ENCODE measurements around the gene APOL1. TPM values are rescaled to one million over a fixed set of nuclear protein-coding genes. Genes with fewer than 3 reads are reported as not detected.
"Not testable (repeated sequence)": the region's sequence is repeated elsewhere in the genome, so short reads cannot be mapped to it uniquely, and the experiment has no call there.

Gene APOL1
- total RNA-seq, 1 experiment from 2014 or later = 31.5 TPM

DNA sequence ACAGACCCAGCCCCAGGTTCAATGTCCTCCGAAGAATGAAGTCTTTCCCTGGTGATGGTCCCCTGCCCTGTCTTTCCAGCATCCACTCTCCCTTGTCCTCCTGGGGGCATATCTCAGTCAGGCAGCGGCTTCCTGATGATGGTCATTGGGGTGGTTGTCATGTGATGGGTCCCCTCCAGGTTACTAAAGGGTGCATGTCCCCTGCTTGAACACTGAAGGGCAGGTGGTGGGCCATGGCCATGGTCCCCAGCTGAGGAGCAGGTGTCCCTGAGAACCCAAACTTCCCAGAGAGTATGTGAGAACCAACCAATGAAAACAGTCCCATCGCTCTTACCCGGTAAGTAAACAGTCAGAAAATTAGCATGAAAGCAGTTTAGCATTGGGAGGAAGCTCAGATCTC is 14.1 kb downstream of the APOL1 start:
- DNase-seq (ENCODE audit: low read depth) = no peak

DNA sequence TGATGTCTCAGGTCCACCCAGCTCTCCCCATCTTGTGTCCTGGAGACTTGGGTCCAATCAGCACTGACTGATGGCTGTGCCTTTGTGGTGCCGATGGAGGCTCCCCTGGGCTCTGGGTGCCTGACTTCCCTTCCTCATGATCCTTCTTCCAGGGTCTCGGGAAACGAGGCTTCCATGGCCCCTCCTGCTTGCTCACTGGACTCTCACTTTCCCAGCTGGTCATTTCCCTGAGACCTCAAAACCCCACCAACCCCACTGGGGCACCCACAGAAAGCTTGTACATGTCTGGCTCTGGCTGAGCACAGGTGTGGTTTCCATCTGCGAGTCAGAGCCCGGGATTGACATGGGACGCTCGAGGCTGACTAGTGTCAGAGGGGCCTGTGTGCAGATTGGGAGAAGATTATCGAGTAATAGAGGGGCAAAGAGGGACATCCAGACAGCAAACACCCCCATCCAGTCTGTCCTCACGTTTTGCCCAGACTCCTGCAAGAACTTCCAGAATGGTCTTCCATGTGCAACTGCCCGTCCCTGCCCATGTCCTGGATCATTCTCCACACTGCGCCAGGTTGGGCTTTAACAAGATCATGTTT is 15.1 kb downstream of the APOL1 start:
- DNase-seq (ENCODE audit: low read depth) = no peak

GRCh38 chr22:36271231-36271630 is 18.3 kb downstream of the APOL1 start:
- not testable (repeated sequence) for DNase-seq (ENCODE audit: low read depth)

DNA sequence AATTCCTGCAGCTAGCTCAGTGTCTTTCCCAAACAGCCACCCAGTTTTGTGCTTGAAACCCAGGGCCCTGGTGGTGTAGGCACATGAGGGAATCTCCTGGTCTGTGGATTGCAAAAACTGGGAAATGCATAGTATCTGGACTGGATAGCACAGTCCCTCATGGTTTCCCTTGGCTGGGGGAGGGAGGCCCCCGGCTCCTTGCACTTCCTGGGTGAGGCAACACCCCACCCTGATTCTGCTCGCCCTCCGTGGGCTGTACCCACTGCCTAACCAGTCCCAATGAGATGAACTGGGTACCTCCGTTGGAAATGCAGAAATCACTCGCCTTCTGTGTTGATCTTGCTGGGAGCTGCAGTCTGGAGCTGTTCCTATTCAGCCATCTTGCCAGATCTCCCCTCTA is 19.0 kb downstream of the APOL1 start:
- not testable (repeated sequence) for DNase-seq (ENCODE audit: low read depth)

DNA sequence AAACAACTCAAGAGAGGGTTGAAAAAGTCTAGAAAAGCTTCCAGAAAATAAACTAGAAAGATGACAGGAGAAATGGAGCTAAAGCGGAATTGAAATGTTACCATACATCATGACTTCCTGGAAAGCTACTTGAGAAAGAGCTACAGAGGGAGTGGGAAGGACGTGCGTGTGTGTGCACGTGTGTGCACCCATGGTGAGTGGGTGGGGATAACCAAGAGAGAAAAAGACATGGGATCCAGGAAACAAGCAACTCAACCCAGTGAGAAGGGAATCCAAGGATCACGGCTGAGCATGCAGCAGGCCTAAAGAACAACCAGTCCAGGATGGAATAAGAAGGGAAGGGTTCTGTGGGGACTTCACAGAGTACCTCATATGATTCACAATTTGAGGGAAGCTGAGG is 21.6 kb downstream of the APOL1 start:
- DNase-seq (ENCODE audit: low read depth) = no peak

DNA sequence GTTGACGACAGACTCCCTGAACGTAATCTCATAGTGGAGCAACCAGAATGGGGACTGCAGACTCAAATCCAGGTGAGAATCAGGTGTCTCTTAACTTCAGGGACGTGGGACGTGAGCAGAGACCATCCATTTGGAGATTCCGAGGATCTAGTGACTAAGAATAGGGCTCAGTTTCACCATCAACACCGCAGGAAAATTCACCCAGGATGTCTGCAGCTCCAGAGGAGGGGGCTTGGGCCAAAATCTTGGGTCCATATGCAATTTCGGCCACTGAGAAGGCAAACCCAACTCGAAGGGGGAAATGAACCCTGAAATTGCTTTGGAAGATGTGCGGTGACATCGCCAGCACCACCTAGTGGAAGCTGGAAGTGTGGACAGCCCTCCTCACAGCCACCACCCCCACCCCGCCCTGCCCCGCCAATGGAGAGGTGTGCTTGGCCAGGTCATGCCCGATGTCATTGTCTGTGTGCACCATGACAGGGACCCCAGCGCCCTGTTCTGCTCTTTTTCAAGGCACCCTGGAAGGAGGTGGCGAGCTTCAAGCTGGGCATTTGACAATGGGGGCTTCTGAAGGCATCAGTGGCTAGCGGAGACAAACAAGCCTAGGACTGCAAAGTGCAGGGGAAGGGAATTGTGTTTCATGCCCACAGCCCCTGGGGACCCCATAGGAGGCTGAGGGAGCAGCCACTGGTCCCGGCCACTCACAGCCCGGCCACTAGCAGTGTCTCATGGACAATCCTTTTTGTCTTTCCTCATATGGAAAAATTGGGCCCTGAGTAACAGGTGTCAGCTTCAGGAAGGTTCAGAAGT is 24.8 kb downstream of the APOL1 start:
- peak; percentile 61 for DNase-seq (ENCODE audit: low read depth)

- DNase-seq (ENCODE audit: low read depth) = no peak
Observed at GRCh38 chr22:36279219-36279666, 26.3 kb downstream of the APOL1 start.

DNA sequence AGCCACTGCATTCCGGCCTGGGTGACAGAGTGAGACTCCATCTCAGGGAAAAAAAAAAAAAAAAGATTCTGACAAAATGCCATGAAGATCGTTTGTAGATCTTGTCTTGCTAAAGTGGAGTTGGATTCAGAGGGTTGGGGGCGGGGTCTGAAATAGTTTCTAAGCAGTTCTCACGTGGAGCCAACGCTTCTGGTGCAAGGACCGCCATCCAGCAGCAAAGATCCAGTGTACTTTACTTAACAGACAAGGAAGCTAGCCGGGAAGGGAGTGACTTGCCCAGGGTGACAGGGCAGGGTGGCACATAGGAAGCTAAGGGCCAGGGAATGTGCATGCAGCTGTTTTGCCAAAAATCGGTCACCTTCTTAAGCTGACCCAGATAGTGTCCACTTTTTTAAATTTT is 27.4 kb downstream of the APOL1 start:
- DNase-seq (ENCODE audit: low read depth) = no peak

DNA sequence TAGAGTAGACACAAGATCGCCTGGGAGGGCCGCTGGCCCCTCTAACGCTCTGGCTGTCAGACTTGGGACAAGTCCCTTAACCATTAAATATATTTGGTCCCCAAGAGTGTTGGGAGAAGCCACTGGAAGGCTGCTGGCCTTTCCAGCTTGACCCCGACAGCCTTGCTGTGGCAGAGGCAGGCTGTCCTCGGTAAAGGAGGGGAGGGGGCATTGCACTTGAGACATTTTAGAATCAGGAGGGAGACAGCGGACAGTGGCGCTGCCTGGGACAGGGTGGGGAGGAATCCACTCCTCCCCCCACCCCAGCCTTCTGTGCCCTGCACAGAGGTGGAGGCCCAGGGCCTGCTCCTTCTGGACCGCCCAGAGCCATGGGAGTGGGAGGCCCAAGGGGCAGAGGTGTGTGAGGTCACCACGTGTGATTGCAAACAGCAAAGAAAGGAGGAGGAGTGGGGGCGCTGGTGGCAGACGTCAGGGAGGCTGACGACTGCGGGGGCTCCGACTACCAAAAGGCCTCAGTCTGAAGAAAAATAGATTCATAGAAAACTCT is 28.9 kb downstream of the APOL1 start:
- DNase-seq (ENCODE audit: low read depth) = no peak

GRCh38 chr22:36282328-36282831 is 29.4 kb downstream of the APOL1 start:
- no peak for DNase-seq (ENCODE audit: low read depth)

GRCh38 chr22:36284171-36284571 is 31.2 kb downstream of the APOL1 start:
- no peak for DNase-seq (ENCODE audit: low read depth)

DNA sequence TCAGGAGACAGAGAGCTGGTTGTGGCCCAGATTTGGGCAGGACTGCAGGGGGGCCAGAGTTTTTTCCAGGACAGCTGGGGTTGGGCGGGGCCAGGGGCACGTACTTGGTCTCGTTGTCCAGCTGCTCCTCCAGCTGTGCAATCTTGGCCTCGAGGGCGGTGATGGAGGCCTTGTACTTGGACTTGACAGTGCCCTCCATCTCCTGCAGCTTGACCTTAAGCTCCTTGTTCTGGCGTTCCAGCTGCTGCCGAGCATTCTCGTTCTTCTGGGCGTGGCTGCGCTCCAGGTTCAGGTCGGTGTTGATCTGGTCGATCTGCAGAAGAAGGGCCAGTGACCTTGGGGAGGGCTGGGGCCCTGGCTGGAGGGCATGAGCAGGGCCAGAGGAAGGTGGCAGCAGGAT is 32.1 kb downstream of the APOL1 start:
- no peak for DNase-seq (ENCODE audit: low read depth)

GRCh38 chr22:36285545-36285944 is 32.6 kb downstream of the APOL1 start:
- no peak for DNase-seq (ENCODE audit: low read depth)

- DNase-seq (ENCODE audit: low read depth) = peak; percentile 51
Observed at GRCh38 chr22:36286096-36286957, 33.4 kb downstream of the APOL1 start.

DNA sequence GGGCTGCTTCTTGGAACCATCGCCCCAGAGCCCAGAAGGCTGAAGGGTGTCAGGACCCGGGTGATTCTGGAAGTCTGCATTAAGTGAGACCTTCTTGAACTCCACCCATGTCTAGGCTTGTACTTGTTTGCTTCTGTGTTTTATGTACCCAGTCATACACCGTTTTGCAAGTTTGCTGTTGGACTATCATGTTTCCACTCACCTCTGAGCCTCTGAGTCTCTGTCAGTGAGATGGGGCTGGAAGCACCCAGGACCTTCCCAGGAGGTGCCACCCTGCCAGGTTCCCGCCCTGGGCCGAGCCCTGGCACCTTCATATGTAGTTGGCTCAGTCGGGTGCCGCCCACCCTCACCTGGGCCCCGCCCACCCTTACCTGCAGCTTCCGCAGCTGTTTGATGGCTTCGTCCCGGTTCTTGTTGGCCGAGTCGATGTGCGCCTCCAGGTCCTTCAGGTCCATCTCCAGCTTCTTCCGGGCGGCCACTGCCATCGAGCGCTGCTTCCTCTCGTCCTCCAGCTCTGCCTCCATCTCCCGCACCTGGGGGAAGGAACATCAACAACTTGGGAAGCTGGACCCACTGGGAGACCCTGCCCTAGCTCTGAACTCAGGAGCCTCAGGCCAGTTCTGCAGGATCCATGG is 35.1 kb downstream of the APOL1 start:
- DNase-seq (ENCODE audit: low read depth) = no peak

- DNase-seq (ENCODE audit: low read depth) = no peak
Observed at GRCh38 chr22:36288571-36289405, 35.9 kb downstream of the APOL1 start.

DNA sequence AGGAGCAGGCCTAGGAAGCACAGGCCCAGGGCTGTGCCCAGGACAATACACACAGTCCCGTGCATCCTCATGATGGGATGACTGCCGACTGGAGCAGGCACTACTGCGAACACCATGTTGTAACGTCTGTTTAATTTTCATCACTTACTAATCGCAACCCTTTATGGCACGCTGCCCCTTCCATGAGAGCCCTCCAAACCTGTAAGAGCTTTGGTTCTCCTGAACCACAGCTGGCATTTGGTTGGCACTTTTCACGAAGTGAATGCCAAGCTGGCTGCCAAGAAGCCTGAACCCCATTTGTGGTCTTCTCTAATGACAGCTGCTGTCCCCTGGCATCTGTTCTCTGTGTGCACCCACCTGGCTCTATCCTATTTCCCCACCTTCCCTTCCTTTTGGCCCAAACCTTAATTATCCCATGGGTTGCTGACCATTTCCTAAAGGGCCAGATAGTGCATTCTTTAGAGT is 36.5 kb downstream of the APOL1 start:
- DNase-seq (ENCODE audit: low read depth) = no peak

DNA sequence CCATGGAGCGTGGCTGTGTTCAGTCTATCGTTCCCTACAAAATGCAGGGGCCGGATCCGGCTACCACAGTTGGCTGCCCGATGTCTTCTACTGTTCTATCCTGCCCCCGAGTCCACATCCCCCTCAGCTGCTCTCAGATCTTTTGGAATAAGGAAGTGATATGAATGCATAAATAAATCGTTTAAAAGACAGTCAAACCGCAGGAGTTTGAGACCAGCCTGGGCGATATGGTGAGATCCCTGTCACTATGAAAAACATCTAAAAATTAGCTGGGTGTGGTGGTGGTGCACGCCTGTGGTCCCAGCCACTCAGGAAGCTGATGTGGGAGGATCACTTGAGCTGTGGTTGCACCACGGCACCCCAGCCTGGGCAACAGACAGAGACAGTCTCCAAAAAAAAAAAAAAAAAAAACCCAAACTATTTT is 37.0 kb downstream of the APOL1 start:
- not testable (repeated sequence) for DNase-seq (ENCODE audit: low read depth)

- not testable (repeated sequence) for DNase-seq (ENCODE audit: low read depth)
Observed at GRCh38 chr22:36290391-36291075, 37.6 kb downstream of the APOL1 start.
